Melanocyte of skin (primary cell): ENCODE data around the gene STAU1. TPM values are rescaled to one million over a fixed set of nuclear protein-coding genes. Genes with fewer than 3 reads are reported as not detected.

Source experiments
- total RNA-seq, 2 donors: library from RNA; depleted of rRNA; stranded (reverse); fragments of >200 nt; gene quantifications; 2 replicates each; pipeline ENCODE4 v1.2.3, GENCODE V29; 2012

Gene STAU1
- total RNA-seq, result 10 to 100 TPM; 31.7 to 50.6 TPM

GRCh38 chr20:49187851-49188641 lies at the start of gene STAU1:
Gene STAU1 (minus strand): TSS chr20:49188334. CDS start chr20:49166201, 22,133 bp downstream.

GRCh38 chr20:49219091-49219923 lies 31.2 kb upstream of the STAU1 start, which contains the start of gene DDX27:
Gene DDX27 (plus strand): TSS chr20:49219416. CDS start chr20:49219449, 33 bp downstream.

Other genes with a start within 250 kb of the STAU1 start
- 100 to 1,000 TPM in 1 of 2 donors, 10 to 100 TPM in 1; 89.5 to 155 TPM for gene CSE1L, start 142.0 kb downstream of the STAU1 start, total RNA-seq
- 10 to 100 TPM; 36.5 to 37.6 TPM for gene DDX27, start 31.1 kb upstream of the STAU1 start, total RNA-seq
- gene ZNFX1, start 89.7 kb upstream of the STAU1 start, total RNA-seq, result 100 to 1,000 TPM; 101 to 142 TPM